GM12892 (cell line): ENCODE measurements around the gene SMYD3.

Source experiments
- POLR2A ChIP-seq: IDR thresholded peaks from 2 replicates; pipeline ENCODE4 v1.6.1; 2011; ENCODE audit warnings: low read depth, low read length, control low read depth
- POLR2AphosphoS5 ChIP-seq: IDR thresholded peaks from 2 replicates; pipeline ENCODE4 v1.6.1; 2011; ENCODE audit warnings: low read depth, low read length, control low read depth

GRCh38 chr1:245948786-245949185, 558.3 kb downstream of the SMYD3 start:
- TF ChIP-seq POLR2AphosphoS5 (no peak), POLR2A (no peak)
